Endothelial cell of umbilical vein (primary cell): ENCODE results near the gene SLC37A1. TPM values are rescaled to one million over a fixed set of nuclear protein-coding genes. Genes with fewer than 3 reads are reported as not detected.
A peak's percentile ranks its signal among the peaks of the same experiment; 100 is the strongest.

Experiments
- BruUV-seq: library from RNA; stranded (reverse); fragments of 400-500 nt; replicated peaks from 2 replicates; lab custom pipeline; 2021; lab: Mats Ljungman, UMichigan
- CTCF ChIA-PET: fragments of 300-600, 350-600 bp; sonication (Branson Sonifier 250); formaldehyde crosslinking; loops from one replicate; lab custom pipeline; 2021; ENCODE audit warnings: antibody characterized with exemption, inconsistent platforms; lab: Charles Lee
- POLR2A ChIA-PET: fragments of 300-600, 350-600 bp; sonication (Branson Sonifier 250); formaldehyde crosslinking; loops from one replicate; lab custom pipeline; 2021; ENCODE audit warnings: antibody characterized with exemption, inconsistent platforms; lab: Charles Lee
- DNase-seq: peaks from one replicate; pipeline ENCODE4 v3.0.0-alpha.2; 2011; ENCODE audit warnings: low read depth, low spot score
- FAIRE-seq: peaks from 2 replicates; lab custom pipeline; 2011; peaks lifted over from hg19 to GRCh38; lab: Jason Lieb, UNC
- H2AFZ ChIP-seq: 2 replicates; pipeline ENCODE4 v1.6.0; 2012; ENCODE audit warnings: low read depth, low read length, control low read depth, inconsistent platforms
- H3K27ac ChIP-seq: 2 replicates; pipeline ENCODE4 v1.5.1; 2011; ENCODE audit warnings: low read depth, mild to moderate bottlenecking, control low read depth, low read length, moderate library complexity; ENCODE audit not compliant: insufficient read depth
- H3K27me3 ChIP-seq, 2 experiments: 2 replicates each; pipeline versions ENCODE4 v1.6.0 to v1.6.1; 2011; ENCODE audit warnings: low read length in 2 of 2, mixed read lengths in 1 of 2; ENCODE audit not compliant: control insufficient read depth in 2 of 2, insufficient read depth in 2 of 2
- H3K36me3 ChIP-seq, 2 experiments: 2 replicates in 1 of 2; 3 replicates in 1 of 2; pipeline ENCODE4 v1.5.1; 2011; ENCODE audit warnings: low read length in 2 of 2, mild to moderate bottlenecking in 1 of 2, moderate library complexity in 1 of 2; ENCODE audit not compliant: control insufficient read depth in 2 of 2, insufficient read depth in 2 of 2; ENCODE audit errors: extremely low read depth in 1 of 2
- H3K4me1 ChIP-seq: 3 replicates; pipeline ENCODE4 v1.5.1; 2011; ENCODE audit warnings: mild to moderate bottlenecking, low read length; ENCODE audit not compliant: control insufficient read depth, insufficient read depth; ENCODE audit errors: extremely low read depth
- H3K4me2 ChIP-seq: 2 replicates; pipeline ENCODE4 v1.6.1; 2011; ENCODE audit warnings: low read length, control low read depth, mixed read lengths; ENCODE audit not compliant: insufficient read depth
- H3K4me3 ChIP-seq, 3 experiments: fragments of 200-600 bp in 1 of 3; sonication (generic), shearing (Covaris generic) in 1 of 3; replicated peaks in 1 of 3; 2 replicates each; pipeline ENCODE4 v1.5.1; 2011 to 2016; ENCODE audit warnings: control low read depth in 3 of 3, low read length in 3 of 3, mild to moderate bottlenecking in 2 of 3, inconsistent platforms in 1 of 3, low read depth in 1 of 3, moderate library complexity in 1 of 3; ENCODE audit not compliant: insufficient read depth in 1 of 3
- H3K79me2 ChIP-seq: 2 replicates; pipeline ENCODE4 v1.6.0; 2012; ENCODE audit warnings: low read length, inconsistent platforms; ENCODE audit not compliant: control insufficient read depth, insufficient read depth
- H3K9ac ChIP-seq: replicated peaks from 2 replicates; pipeline ENCODE3; 2011; ENCODE audit warnings: low read length, control low read depth; ENCODE audit not compliant: insufficient read depth; ENCODE audit errors: extremely low read depth
- H3K9me1 ChIP-seq: replicated peaks from 3 replicates; pipeline ENCODE4 v1.6.0; 2011; ENCODE audit warnings: mild to moderate bottlenecking, low read length; ENCODE audit not compliant: control insufficient read depth, insufficient read depth; ENCODE audit errors: extremely low read depth
- H3K9me3 ChIP-seq: replicated peaks from 2 replicates; pipeline ENCODE4 v1.5.1; 2012; ENCODE audit warnings: low read length, inconsistent platforms; ENCODE audit not compliant: control insufficient read depth, insufficient read depth
- H4K20me1 ChIP-seq: replicated peaks from 2 replicates; pipeline ENCODE3; 2011; ENCODE audit warnings: mild to moderate bottlenecking, low read length; ENCODE audit not compliant: control insufficient read depth, insufficient read depth; ENCODE audit errors: extremely low read depth
- CTCF ChIP-seq, 2 donors: IDR thresholded peaks; 1 replicate in 1 of 2; 2 replicates in 1 of 2; pipeline ENCODE4 v1.5.1; 2011; ENCODE audit warnings: low read length in 2 of 2, mild to moderate bottlenecking in 2 of 2, moderate library complexity in 2 of 2, control low read depth in 1 of 2, inconsistent platforms in 1 of 2, low read depth in 1 of 2; ENCODE audit not compliant: insufficient read depth in 1 of 2; ENCODE audit errors: extremely low read depth in 1 of 2
- EZH2 ChIP-seq: IDR thresholded peaks from 2 replicates; pipeline ENCODE4 v1.6.1; 2012; ENCODE audit warnings: borderline replicate concordance, low read depth, mild to moderate bottlenecking, moderate library complexity, low read length, inconsistent platforms; ENCODE audit not compliant: severe bottlenecking
- FOS ChIP-seq: IDR thresholded peaks from 2 replicates; pipeline ENCODE4 v1.6.1; 2011; ENCODE audit warnings: mild to moderate bottlenecking, low read length, moderate library complexity, borderline replicate concordance; ENCODE audit not compliant: insufficient read depth
- GATA2 ChIP-seq: IDR thresholded peaks from 2 replicates; pipeline ENCODE4 v1.7.0; 2011; ENCODE audit warnings: low read depth, mild to moderate bottlenecking, moderate library complexity, mixed read lengths, low read length; ENCODE audit not compliant: insufficient read length, insufficient read depth
- JUN ChIP-seq: IDR thresholded peaks from 2 replicates; pipeline ENCODE4 v1.6.1; 2011; ENCODE audit warnings: borderline replicate concordance, low read depth; ENCODE audit not compliant: insufficient read length, insufficient read depth
- MAX ChIP-seq: IDR thresholded peaks from 2 replicates; pipeline ENCODE4 v1.6.1; 2011; ENCODE audit not compliant: insufficient read depth, insufficient read length
- MYC ChIP-seq: IDR thresholded peaks from one replicate; pipeline ENCODE4 v1.6.1; 2011; ENCODE audit warnings: mild to moderate bottlenecking, low read depth, low read length
- POLR2A ChIP-seq: IDR thresholded peaks from 2 replicates; pipeline ENCODE4 v1.6.1; 2012; ENCODE audit warnings: low read depth, mild to moderate bottlenecking, control low read depth, low read length
- POLR2AphosphoS5 ChIP-seq: IDR thresholded peaks from 2 replicates; pipeline ENCODE4 v1.6.1; 2012; ENCODE audit warnings: low read depth, mild to moderate bottlenecking, control low read depth, low read length, moderate library complexity; ENCODE audit not compliant: insufficient read depth
- dilution Hi-C: fragments of 300-500 bp; cut with MboI; formaldehyde crosslinking; loops from one replicate; pipeline ENCODE4 v1.15.0; 2019; ENCODE audit warnings: low sequenced_read_pairs; ENCODE audit not compliant: extremely low pct_ligation_motif_present
- intact Hi-C: fragments of 100-400 bp; cut with micrococcal nuclease; formaldehyde crosslinking; loops from one replicate; pipeline ENCODE4 v1.10.0; 2022
- polyA plus RNA-seq, 4 experiments: library from polyadenylated mRNA; depleted of rRNA in 3 of 4; stranded (reverse) in 3 of 4; unstranded in 1 of 4; fragments of >200 nt; gene quantifications; 2 replicates each; pipeline versions ENCODE4 v1.2.1 to v1.2.3, GENCODE V29; 2011 to 2012; ENCODE audit warnings: missing spikeins in 1 of 4
- total RNA-seq: library from RNA; stranded (reverse); gene quantifications from 2 replicates; pipeline ENCODE4 v1.2.3, GENCODE V29; 2021

SLC37A1 gene
- total and polyA plus RNA-seq, 2 donors (not counting 3 experiments of a cell fraction or from before 2014, with no cell fraction given), result 4.7 to 7.6 TPM

DNA sequence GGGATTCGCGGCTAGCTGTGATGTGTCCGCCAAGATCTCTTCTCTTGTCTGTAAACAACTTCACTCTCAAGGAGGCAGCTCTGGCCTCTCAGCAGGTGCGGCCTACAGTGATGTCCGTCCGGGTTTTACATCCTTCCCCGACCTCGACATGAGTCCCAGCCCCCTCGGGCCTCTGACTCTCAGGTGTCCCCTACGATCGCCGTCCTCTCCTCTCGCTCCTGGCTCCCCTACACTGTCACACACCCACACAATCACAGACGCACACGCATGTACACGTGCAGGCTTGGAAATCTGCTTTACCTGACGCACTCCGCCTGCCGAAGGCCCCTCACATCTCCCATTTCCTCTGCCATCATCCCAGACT is 16.8 kb upstream of the SLC37A1 start:
- dilution Hi-C loops (no loop called here), intact Hi-C loops (loop anchor here (1.0 kb wide), 1 partner anchor 47 kb away; no protein-coding TSS in a partner anchor)
- Histone ChIP-seq H3K4me2 (peak overlapping the region; percentile 87), H3K9ac (peak overlapping the region; percentile 47), H2AFZ (peak overlapping the region; percentile 97), H3K27me3 (peaks cover 2 to 4% of the 10 kb centered on the region in 2 experiments), H3K4me1 (peaks cover 13% of the 10 kb centered on the region), H4K20me1 (no peaks in the 10 kb centered on the region), H3K4me3 (peak overlapping the region in 2 of 3 experiments; percentile 27 to 42), H3K36me3 (no peaks in the 10 kb centered on the region), H3K27ac (peak overlapping the region; percentile 14), H3K9me1 (no peaks in the 10 kb centered on the region), H3K9me3 (no peaks in the 10 kb centered on the region), H3K79me2 (no peaks in the 10 kb centered on the region)
- POLR2A ChIA-PET, result no interaction called here
- CTCF ChIA-PET, result no interaction called here
- no peak for DNase-seq
- TSS peak; percentile 80 for BruUV-seq
- no peak for FAIRE-seq
- TF ChIP-seq JUN, result no peak
- no peak for TF ChIP-seq EZH2
- no peak for TF ChIP-seq GATA2
- no peak for TF ChIP-seq MYC
- TF ChIP-seq MAX, result no peak
- no peak for TF ChIP-seq POLR2AphosphoS5
- no peak for TF ChIP-seq POLR2A
- TF ChIP-seq CTCF (IDR thresholded peaks at IDR 0.05; ENCODE audit: extremely low read depth in 1 of 2, insufficient read depth in 1 of 2, low read depth in 1 of 2, low read length in 2 of 2), result no peak
- no peak for TF ChIP-seq FOS
